ENCODE measurements around the gene C22orf23. TPM values are rescaled to one million over a fixed set of nuclear protein-coding genes. Genes with fewer than 3 reads are reported as not detected.

The C22orf23 gene
- total and polyA plus RNA-seq, 2 of the 13 experiments (the other 11 are each of a cell fraction or from before 2014, with no cell fraction given) = 0.21 to 0.24 TPM

GRCh38 chr22:37933711-37934376, 19.6 kb downstream of the C22orf23 start (continued):
- TF ChIP-seq POGZ (CRISPR knock-in tag; IDR thresholded peaks at IDR 0.05) = 0 out of 2 replicates have a peak, but pooled peaks have one; percentile 11
- TF ChIP-seq MAZ (IDR thresholded peaks at IDR 0.05; ENCODE audit: borderline replicate concordance, low read depth, low read length) = peak; percentile 28; the same call in 1 of the 2 replicates
- peak; percentile 80; the same call in 1 of the 2 replicates for TF ChIP-seq MAZ (CRISPR knock-in tag; IDR thresholded peaks at IDR 0.05; ENCODE audit: low read depth)
- no peak for TF ChIP-seq ZNF616 (CRISPR knock-in tag; IDR thresholded peaks at IDR 0.05; ENCODE audit: low read depth)
- no peak for TF ChIP-seq TRIM24 (CRISPR knock-in tag; IDR thresholded peaks at IDR 0.05)
- peak; percentile 48; the same call in 1 of the 2 replicates for TF ChIP-seq BCL3 (CRISPR knock-in tag; IDR thresholded peaks at IDR 0.05)
- TF ChIP-seq ZNF619 (CRISPR knock-in tag; IDR thresholded peaks at IDR 0.05) = peak; percentile 85; the same call in 1 of the 2 replicates
- 0 out of 2 replicates have a peak, but pooled peaks have one; percentile 21 for TF ChIP-seq SIX4 (CRISPR knock-in tag; IDR thresholded peaks at IDR 0.05)
- TF ChIP-seq EZH2 (conservative IDR thresholded peaks at IDR 0.05; ENCODE audit: low read depth, low read length) = no peak
- peak; percentile 43; the same call in 1 of the 2 replicates for TF ChIP-seq SOX5 (CRISPR knock-in tag; IDR thresholded peaks at IDR 0.05; ENCODE audit: borderline replicate concordance)
- no peak for TF ChIP-seq RBM22 (optimal IDR thresholded peaks at IDR 0.05; ENCODE audit: low read length)
- 0 out of 2 replicates have a peak, but pooled peaks have one; percentile 34 for TF ChIP-seq ZBED4 (CRISPR knock-in tag; IDR thresholded peaks at IDR 0.05; ENCODE audit: borderline replicate concordance)
- 0 out of 2 replicates have a peak, but pooled peaks have one; percentile 56 for TF ChIP-seq THAP7 (CRISPR knock-in tag; IDR thresholded peaks at IDR 0.05)
- peak; percentile 73 for TF ChIP-seq GABPB1 (CRISPR knock-in tag; IDR thresholded peaks at IDR 0.05)
- no peak for TF ChIP-seq SOX6 (IDR thresholded peaks at IDR 0.05)
- TF ChIP-seq SOX6 (CRISPR knock-in tag; IDR thresholded peaks at IDR 0.05) = peak; percentile 55
- no peak for TF ChIP-seq THRA (CRISPR knock-in tag; IDR thresholded peaks at IDR 0.05; ENCODE audit: borderline replicate concordance)
- peak; percentile 69; the same call in 1 of the 2 replicates for TF ChIP-seq ZMYM4 (CRISPR knock-in tag; IDR thresholded peaks at IDR 0.05)
- peak; percentile 59; the same call in 1 of the 2 replicates for TF ChIP-seq ISL2 (CRISPR knock-in tag; IDR thresholded peaks at IDR 0.05)
- TF ChIP-seq SUZ12 (IDR thresholded peaks at IDR 0.05; ENCODE audit: low read depth, low read length) = no peak
- no peak for TF ChIP-seq ZNF558 (CRISPR knock-in tag; IDR thresholded peaks at IDR 0.05; ENCODE audit: borderline replicate concordance)
- TF ChIP-seq TEAD3 (CRISPR knock-in tag; optimal IDR thresholded peaks at IDR 0.05; ENCODE audit: borderline replicate concordance) = peak; percentile 78

Data from HepG2 (cell line).